NCI-H2227 (cell line): ENCODE measurements around the gene CYFIP1.
"Not testable (repeated sequence)": the region's sequence is repeated elsewhere in the genome, so short reads cannot be mapped to it uniquely, and the experiment has no call there.

ENCODE experiments used
- DNase-seq: peaks from one replicate; lab custom pipeline; 2025; ENCODE audit not compliant: unreplicated experiment; lab: John Stamatoyannopoulos, UW

CYFIP1 gene

DNA sequence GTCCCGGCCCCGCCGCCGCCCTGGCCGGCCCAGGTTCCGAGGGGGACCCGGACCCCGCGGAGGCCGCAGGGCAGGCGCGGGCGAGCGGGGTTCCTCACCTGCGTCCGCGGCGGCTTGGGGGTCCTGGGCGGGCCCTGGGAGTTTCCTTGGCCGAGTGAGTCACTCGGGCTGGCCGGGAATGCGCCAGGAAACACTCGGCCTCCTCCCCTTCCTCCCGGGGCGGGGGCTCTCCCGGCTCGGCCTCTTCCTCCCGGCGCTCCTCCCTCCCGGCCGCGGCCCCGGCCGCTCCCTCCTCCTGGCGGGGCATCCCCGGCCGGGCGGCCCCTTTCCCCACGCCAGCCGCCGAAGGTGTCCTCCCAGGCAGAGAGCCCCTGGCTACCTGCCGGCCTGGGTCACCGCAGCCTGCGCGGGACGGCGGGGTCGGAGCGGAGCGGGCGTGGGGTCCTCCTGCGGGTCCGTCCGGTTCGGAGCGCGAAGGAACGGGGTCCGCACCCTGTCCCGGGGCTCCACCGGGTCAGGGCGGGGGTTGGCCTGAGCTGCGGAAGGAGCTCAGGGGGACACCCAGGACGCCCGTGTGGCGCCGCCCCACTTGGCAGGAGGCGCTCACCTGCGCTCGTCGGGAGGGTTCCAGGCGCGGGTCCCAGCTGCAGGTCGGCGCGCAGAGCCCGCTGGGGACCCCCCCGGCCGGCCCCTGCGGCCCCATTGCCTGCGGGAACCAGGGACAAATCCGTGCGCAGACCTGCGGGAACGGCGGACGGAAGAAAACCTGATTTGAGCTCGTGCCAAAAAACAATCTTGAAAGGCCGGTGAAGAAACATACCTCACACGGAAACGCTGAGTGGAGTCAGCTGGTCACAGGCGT is at the start of gene CYFIP1:
Gene CYFIP1, minus strand, starts transcription at position 180 of the 862 bp plus-strand sequence. CDS start 33,083 bp downstream, outside the sequence.
- peak; percentile 72 for DNase-seq

DNA sequence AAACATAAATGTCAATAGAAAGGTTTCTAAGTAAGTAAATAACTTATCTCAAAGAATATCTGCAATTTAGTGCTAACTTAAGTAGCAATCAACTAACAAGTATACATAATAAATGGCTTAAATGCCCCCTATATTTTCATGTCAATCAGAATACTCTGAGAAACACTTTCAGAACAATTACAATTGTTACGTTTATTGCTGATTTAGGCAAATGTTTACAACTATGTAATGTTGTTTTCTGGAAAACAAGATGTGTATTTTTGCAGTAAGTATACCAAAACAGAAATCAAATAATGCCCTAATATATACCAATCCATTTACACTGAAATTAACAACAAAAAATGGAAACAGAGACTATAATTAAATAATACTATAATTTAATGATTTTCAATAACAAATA is 46.0 kb upstream of the CYFIP1 start:
- no peak for DNase-seq

DNA sequence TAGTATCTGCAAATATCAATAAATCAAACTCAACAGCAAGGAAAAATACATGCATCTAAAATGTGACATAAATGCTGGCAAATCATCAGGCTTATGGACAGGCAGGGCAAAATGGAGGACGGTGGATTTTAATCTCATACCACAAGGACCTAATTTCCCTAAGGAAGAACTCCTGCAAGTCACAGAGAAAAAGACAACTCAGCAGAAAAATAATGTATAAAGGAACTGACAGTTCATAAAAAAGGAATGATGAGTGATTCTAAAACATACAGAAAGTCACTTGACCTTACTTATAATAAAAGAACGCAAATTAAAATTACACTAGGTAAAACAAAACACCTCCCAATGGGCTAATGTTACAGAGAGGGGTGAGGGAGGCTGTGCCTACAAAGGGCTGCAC is 42.0 kb upstream of the CYFIP1 start:
- no peak for DNase-seq

DNA sequence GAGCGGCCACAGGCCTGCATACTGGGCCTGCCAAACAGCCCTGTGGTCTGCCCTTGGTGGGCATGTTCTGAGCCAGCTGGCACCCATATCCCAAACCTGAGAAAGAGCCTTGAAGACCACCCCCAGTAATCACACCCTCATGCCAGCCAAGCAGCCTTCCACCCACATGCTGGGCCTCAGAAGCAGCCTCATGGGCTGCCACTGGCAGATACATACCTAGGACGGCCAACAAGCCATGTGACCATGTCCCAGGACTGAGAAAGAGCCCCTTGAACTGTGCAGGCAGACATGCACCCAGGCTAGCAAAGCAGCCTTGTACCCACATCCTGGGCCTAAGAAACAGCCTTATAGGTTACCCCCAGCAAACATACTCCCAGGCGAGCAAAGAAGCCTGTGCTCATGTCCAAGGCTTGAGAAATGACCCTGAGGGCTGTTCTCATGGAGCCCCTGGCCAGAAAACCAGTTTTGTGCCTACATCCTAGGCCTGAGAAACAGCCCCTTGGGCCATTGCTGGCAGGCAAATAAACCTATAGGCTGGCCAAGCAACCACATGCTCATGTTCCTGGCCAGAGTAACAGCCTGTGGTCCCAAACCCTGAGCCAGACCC is 34.3 kb upstream of the CYFIP1 start:
- no peak for DNase-seq

DNA sequence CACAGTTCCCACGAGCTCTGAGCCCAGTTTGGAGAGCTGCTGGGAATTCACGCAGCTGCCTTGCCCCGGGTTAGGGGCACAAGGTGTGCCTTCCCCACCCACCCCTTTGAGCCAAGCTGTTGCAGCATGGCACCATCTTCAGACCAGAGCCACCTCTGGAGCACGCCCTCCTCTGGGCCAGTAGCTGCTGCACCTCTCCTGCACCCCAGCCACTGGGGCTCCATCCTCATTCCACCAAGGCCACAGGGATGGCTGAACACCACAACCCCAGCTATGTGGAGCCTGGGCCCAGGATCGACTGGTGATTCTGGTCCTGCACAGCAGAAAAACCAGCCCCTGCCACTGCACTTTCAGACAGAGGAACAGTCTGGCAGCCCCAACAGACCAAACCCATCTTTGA is 33.5 kb upstream of the CYFIP1 start:
- DNase-seq, result no peak

DNA sequence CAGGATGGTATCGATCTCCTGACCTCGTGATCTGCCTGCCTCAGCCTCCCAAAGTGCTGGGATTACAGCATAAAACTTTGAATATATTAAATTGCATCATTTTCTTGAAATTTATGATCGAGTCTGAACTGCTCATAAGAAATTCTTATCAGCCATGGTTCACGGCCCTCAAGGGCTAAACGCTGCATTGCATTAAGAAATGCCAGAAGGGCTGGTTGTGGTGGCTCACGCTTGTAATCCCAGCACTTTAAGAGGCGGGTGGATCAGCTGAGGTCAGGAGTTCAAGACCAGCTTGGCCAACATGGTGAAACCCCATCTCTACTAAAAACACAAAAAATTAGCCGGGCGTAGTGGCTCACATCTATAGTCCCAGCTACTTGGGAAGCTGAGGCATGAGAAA is 32.4 kb upstream of the CYFIP1 start:
- DNase-seq, result not testable (repeated sequence)

DNA sequence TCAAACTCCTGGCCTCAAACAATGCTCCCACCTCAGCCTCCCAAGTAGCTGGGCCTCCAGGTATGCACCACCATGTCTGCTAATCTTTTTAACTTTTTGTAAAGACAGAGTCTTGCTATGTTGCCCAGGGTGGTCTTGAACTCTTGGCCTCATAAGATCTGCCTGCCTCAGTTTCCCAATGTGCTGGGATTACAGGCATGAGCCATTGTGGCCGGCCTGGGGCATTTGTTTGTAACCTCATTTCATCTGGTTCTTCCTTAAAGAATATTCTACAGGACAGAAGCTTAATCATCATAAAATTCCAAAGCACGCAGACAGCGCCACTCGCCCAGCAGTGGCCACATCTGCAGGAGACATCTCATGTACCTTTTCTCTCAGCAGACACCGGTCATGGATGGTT is 23.6 kb upstream of the CYFIP1 start:
- DNase-seq, result no peak

DNA sequence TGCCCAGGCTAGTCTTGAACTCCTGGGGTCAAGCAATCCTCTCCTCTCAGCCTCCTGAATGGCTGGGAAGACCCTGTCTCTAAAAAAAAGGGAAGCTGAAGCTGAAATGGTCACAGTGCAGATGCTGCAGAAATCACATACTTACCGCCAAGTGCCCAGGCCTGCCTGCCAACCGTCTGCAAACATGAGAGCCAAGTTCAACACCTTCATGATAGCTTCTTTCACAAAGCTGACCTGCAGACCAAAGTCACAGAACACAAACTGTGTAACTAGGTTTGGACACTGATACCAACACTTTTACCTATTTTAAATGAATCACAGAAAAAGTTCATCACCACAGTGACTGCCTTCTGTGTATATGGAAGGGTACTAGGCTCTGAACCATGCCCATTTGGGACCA is 22.8 kb upstream of the CYFIP1 start:
- no peak for DNase-seq

DNA sequence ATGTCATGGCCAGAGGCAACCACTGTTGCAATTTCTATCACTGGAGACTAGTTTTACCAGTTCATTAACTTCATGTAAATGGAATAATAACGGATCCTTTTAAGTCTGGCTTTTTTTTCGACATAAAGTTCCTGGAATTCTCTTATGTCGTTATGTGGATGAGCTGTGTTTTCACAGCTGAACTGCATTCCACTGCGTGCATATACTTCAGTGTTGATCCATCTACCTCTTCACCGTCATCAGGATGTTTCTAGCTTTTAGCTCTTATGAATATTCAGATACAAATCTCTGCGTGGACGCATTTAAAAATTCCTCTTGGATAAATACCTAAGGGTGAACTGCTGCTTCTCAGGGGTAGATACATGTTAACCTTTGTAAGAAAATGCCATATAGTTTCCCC is 15.6 kb upstream of the CYFIP1 start:
- DNase-seq, result no peak

DNA sequence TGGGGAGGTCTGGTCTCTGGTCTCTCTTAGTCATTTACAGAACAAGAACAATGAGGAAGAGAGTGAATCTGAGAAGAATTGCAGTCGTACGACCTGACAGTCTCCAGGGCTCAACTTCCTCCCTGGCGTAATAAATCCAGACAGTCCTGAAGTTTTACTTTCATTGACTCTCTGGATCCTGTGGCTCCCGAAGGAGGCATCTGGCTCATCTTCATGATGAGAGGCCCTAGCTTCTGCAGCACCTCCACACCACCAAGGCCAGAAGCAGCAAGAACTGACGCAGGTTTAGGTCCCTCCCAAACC is 11.8 kb upstream of the CYFIP1 start:
- no peak for DNase-seq

DNA sequence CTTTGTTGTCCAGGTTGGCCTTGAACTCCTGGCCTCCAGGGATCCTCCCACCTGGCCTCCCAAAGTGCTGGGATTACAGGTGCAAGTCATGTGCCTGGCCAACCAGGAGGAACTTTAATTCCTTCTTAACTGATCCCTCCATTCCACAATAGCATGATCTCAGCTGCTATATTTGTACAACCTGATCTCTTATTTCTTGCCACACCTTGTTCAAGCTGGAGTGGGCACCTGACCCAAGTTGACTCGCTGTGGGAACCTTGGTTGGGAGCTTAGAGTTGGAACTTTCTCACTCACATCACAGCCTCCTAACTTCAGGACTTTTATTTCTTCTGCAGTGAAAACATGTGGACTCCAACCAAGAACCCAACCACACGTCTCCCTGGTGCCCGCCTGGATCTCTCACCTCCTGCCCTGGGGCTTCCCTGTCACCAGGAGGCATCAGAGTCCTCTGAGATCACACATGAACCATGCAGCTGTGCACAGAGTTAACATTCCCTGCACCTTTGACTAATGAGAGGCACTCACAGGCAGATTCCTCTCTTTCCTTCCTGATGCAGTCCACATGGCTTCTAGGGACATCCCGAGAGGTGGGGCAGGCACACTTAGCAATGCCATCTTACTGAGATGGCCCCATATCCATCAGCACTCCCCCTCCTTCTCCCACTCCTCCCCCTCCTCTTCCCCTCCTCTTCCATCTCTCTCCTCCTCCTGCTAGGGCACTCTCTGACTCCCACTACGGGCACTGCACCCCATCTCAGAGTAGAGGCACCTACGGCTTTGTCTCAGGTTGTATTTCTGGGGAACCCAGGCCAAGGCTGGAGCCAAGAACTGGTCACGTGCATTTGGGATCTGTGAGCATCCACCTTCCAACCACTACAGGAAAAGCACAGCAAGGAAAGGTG is 9.7 kb upstream of the CYFIP1 start:
- no peak for DNase-seq

DNA sequence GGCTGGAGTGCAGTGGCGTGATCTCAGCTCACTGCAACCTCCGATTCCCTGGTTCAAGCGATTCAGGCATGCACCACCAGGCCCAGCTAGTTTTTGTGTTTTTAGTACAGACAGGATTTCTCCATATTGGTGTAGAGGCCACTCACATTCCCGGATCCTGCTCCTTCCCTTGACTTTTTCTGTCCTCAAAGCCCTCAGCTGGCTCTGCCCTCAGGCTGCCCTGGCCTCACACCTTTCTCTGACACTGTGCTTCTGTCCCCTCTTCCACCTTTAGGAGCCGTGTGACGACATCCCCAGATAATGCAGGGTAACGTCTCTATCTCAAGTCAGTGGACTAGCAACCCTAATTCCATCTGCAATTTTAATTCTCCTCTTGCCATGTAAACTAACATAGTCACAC is 8.6 kb upstream of the CYFIP1 start:
- DNase-seq, result no peak

DNA sequence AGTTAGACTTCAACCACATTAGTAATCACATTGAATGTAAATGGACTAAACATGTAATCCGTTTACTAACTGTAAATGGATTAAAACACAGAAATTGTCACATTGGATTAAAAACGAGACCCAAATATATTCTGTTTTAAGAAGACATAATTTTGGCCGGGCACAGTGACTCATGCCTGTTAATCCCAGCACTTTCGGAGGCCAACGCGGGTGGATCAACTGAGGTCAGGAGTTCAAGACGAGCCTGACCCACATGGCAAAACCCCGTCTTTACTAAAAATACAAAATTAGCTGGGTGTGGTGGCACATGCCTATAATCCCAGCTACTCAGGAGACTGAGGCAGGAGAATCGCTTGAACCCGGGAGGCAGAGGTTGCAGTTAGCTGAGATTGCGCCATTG is 1.8 kb upstream of the CYFIP1 start:
- not testable (repeated sequence) for DNase-seq

DNA sequence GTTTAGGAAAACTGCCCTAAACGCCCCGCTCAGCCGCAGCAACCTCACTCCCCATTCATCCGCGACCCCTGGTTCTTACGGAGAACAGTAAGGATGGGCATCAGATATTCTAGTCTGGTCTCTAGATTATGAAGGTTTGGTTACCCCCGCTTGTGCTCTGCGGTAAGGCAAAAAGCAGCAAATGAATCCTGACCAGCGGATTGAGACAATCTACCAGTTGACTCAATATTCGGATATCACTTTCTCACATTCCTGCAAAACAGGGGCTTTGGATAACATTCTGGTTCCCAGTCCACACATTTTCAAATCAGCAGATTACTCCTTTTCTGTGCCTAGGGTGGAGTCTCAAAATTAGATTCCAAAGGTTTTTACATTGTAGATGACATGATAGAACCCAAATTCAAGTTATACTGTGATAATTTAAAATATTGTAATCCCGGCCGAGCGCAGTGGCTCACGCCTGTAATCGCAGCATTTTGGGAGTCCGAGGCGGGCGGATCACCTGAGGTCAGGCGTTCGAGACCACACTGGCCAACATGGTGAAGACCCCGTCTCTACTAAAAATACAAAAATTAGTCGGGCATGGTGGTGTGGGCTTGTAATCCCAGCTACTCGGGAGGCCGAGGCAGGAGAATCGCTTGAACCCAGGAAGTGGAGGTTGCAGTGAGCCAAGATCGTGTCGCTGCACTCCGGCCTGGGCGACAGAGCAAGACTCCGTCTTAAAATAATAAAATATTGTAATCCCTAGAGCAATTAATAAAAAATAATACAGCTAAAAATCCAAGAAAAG is 1.1 kb upstream of the CYFIP1 start:
- no peak for DNase-seq

DNA sequence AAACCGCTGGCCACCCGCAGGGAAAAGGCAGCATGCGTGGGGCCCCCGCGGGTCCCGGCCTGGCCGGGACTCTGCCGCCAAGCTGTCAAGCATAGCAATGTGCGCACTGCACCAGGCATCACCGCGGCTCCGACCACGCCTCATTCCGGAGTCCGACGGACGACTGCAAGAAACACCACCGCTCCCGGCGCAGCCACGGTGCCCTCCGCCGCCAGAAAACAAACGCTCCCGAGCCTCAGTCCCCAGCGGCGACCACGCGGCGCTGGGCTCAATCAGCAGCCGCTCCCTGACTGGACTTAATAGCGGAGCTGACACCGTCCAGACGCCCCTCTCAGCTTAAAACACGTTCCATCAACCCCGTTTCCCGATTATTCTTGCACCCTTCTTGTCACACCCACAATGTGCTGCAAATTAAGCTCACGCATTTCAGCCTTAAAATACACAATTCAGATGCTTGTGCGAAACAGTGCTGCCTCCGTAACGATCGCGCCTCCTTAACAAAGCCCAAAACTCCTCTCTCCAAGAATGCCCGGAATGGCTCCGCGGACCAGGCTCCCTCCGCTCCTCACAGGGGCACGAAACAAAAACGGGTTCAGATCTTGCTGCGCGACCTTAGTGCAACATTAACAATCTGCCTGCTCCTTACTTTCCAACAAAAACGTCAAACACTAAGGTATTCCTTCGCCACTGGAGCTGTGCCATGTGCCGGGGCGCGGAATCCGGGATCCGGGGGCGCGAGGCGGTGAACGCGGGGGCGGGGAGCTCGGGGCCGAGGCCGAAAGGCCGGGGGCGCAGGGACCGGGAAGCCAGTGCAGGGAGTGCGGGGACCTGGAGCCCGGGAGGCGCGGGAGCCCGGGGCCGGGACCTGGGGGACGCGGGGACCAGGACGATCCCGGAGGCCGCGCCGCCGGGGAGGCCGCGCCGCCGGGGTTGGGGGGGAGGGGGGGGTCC is 655 bp downstream of the CYFIP1 start:
- peak; percentile 29 for DNase-seq

DNA sequence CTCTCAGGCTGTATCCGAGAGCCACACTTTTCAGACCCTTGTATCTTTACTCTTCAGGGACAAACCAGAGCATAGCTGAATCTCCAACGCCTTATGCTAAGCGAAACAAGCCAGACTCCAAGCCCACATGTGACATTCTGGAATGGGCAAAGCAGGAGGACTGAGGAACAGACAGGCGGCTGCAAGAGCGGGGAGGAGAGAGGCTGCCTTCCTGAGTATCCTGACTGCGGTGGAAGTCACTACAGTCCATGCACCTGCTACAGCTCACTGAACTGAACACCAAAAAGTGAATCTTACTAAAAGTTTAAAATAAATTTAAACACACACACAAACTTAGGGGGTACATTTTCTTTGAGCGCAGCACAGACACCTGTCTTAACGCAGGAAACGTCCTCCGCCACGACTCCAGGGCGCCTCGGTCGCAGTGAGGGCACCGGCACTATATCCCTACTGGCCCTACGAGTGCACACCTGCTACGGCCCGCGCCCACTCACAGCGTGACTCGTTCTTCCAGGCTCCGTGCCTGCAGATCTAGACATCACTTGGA is 1.4 kb downstream of the CYFIP1 start:
- no peak for DNase-seq

DNA sequence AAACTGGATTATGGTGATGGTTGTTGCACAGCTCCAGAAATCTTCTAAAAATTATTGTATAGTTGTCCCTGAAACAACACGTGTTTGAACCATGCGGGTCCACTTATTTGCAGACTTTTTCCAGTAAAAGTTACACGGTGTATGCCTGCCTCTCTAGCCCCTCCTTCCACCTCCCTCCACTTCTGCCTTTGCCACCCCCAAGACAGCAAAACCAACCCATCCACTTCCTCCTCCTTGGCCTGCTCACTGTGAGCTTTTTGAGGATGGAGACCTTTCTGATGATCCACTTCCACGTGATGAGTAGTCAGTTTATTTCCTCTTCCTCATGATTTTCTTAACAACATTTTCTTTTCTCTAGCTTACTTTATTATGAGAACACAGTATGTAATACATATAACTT is 5.4 kb downstream of the CYFIP1 start:
- no peak for DNase-seq

DNA sequence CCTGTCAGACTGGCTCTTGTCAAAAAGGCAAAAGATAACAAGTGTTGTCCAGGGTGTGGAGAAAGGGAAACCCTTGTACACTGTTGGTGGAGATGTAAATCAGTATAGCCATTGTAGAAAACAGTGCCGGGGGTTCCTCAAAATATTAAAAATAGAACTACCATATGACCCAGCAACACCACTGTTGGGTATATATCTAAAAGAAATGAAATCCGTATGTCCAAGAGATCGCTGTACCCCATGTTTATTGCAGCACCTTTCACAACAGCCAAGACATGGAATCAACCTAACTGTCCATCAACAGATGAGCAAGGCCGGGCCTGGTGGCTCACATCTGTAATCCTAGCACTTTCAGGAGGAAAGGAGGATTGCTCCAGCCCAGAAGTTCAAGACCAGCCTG is 6.2 kb downstream of the CYFIP1 start:
- DNase-seq, result no peak

DNA sequence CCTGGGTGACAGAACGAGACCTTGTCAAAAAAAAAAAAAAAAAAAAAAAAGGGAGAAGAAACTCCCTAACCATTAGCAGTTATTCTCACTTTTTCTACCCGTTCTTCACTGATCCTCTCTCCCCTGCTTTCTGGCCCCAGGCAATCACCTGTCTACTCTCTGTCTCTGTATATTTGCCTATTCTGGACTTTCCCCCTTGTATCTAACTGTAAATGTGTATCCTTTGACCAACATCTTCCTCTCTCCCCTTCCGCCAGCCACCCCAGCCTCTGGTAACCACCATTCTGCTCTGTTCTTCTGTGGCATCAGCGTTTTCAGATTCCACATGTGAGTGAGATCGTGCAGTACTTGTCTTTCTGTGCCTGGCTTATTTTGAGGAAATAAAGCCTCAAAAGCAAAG is 6.9 kb downstream of the CYFIP1 start:
- no peak for DNase-seq

DNA sequence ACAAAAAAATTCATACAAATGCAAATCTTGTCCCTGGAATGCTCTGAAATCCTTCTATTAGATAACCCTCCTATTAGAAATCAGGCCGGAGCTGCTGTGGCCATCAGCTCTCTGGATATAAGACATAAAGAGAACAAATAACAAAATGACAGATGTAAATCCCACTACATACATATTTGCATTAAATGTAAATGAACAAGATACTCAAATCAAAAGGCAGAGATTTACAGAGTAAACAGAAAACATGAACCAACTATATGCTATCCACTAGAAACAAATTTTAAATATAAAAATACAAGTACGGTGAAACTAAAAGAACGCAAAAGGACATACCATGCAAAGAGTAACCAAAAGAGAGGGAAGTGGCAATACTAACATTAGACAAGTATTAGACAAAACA is 10.7 kb downstream of the CYFIP1 start:
- DNase-seq, result no peak
